LNCaP clone FGC (cell line): ENCODE results near the gene TCP11L2.

ENCODE experiments used
- DNase-seq: peaks from one replicate; pipeline ENCODE4 v3.0.0-alpha.2; 2011; ENCODE audit warnings: low read depth
- H3K4me3 ChIP-seq: 2 replicates; pipeline ENCODE4 v1.5.1; 2011; ENCODE audit warnings: mild to moderate bottlenecking, low read depth, low read length, control low read depth
- CTCF ChIP-seq: IDR thresholded peaks from 2 replicates; pipeline ENCODE4 v1.5.1; 2012; ENCODE audit warnings: mild to moderate bottlenecking; ENCODE audit not compliant: control insufficient read depth, insufficient read depth; ENCODE audit errors: extremely low read depth

Gene TCP11L2

GRCh38 chr12:106265116-106265515 is 37.4 kb upstream of the TCP11L2 start:
- no peak overlapping the region for H3K4me3 ChIP-seq
- TF ChIP-seq CTCF = no peak
- no peak for DNase-seq

GRCh38 chr12:106267535-106267934 is 35.0 kb upstream of the TCP11L2 start:
- no peak for DNase-seq
- H3K4me3 ChIP-seq = no peak overlapping the region
- no peak for TF ChIP-seq CTCF

DNA sequence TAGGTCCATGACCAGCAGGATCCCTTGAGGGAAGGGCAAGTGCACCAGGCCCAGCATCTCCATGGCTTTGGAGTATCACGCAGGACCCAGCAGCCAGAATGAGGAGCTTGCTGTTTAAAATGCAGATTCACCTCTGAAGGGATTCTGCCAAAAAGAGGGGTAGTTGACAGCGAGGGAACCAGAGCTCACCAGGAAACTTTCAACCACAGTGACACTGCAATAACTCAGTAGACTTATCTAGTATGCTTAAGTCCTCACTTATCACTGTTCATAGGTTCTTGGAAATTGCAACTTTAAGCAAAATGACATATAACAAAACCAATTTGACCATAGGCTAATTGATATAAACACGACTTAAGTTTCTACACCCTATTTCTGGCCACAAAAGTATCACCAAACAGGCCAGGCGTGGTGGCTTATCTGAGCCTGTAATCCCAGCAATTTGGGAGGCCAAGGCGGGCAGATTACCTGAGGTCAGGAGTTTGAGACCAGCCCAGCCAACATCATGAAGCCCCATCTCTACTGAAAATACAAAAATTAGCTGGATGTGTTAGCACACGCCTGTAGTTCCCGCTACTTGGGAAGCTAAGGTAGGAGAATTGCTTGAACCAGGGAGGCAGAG is 33.3 kb upstream of the TCP11L2 start:
- no peak for TF ChIP-seq CTCF
- DNase-seq = no peak
- no peak overlapping the region for H3K4me3 ChIP-seq

DNA sequence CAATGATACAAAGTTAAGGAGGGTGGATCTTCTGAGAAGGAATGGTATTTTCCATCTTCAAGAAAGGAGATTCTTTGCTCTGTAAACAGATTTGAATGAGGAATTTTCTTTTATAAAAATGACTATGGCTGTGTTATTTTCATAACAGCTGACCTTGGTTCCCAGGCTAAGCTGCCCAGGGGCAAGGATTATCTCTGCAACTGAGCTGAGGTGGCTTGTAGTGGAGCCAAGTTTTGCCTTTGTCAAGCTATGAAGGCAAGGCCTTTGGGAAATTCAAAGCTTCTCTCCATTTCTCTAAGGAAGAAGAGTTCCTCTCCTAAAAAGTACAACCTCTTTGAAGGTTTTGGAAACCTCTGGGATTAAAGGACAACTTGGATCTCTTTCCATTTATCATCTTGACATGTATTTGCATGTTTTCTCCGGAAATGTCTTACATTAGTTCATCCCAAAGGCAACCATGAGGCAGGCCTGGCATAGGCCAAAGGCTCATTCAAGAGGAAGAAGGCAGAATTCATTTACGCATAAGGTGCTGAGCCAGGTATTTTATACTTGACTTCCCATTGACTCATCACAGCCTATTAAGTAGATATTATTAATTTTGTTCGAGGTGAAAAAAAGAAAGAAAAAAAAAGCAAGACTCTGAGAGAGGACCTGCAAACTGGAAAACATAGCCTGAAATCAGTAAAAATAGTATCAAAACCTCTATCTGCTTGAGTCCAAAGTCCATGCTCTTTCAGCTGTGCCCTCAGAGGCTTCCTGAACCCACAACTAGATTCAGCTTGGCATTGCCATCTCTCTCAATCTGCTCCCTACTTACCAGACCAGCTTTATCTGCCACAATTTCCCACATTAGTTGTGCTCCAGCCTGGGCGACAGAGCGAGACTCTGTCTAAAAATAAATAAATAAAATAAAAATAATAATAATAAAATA is 30.7 kb upstream of the TCP11L2 start:
- no peak overlapping the region for H3K4me3 ChIP-seq
- no peak for DNase-seq
- TF ChIP-seq CTCF = no peak

DNA sequence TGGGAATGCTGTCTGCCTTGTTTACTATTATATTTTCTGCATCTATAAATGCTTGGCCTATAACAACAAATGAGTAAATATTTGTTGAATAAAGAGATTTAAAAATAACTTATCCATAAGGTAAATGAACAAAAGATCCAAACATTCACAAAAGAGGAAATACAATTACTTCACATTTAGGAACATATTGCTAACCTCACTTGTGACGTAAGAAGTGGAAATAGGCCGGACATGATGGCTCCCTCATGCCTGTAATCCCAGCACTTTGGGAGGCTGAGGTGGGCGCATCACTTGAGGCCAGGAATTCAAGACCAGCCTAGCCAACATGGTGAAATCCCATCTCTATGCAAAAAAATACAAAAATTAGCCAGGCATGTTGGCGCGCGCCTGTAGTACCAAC is 29.0 kb upstream of the TCP11L2 start:
- TF ChIP-seq CTCF = no peak
- H3K4me3 ChIP-seq = no peak overlapping the region
- no peak for DNase-seq

DNA sequence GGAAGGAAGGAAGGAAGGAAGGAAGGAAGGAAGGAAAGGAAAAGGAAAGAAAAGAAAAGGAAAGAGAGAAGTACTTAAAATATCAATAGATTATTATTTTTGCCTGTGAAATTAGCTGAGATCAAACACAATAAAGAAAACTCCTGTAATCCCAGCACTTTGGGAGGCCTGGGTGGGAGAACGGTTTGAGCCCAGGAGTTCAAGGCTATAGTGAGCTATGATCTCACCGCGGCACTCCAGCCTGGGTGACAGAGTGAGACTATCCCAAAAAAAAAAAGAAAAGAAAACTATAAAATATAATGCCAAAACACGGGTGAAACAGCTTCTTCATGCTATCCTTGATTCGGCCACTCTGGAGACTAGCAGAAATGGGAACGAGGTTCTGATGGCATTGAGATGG is 28.5 kb upstream of the TCP11L2 start:
- no peak for TF ChIP-seq CTCF
- no peak overlapping the region for H3K4me3 ChIP-seq

More for the DNA sequence above, 28.5 kb upstream of the TCP11L2 start:
- no peak for DNase-seq
